ENCODE data around the gene SUPT20HL2. TPM values are rescaled to one million over a fixed set of nuclear protein-coding genes. Genes with fewer than 3 reads are reported as not detected.

The SUPT20HL2 gene
- polyA plus RNA-seq, 1 of the 3 experiments (the other 2 are of a cell fraction), result not detected

- no peak for TF ChIP-seq NRF1 (IDR thresholded peaks at IDR 0.05; ENCODE audit: low read depth, low read length)
- TF ChIP-seq SIN3A (IDR thresholded peaks at IDR 0.05; ENCODE audit: borderline replicate concordance, low read depth, low read length), result no peak
- Histone ChIP-seq H3K4me2 (no peak overlapping the region), H3K9me3 (no peaks in the 10 kb centered on the region), H3K27ac (ENCODE audit: low read depth in 2 of 2, low read length in 1 of 2) (no peak overlapping the region), H3K4me1 (ENCODE audit: control insufficient read depth in 1 of 2, insufficient read depth in 2 of 2, low read depth in 1 of 2, low read length in 1 of 2) (no peaks in the 10 kb centered on the region), H3K4me3 (ENCODE audit: low read depth in 2 of 2, low read length in 1 of 2) (no peak overlapping the region), H3K27me3 (ENCODE audit: insufficient read depth) (no peaks in the 10 kb centered on the region; the same call in 1 of the 2 replicates), H4K20me1 (ENCODE audit: insufficient read depth) (no peaks in the 10 kb centered on the region), H3K36me3 (replicated peaks in 1 of 2; ENCODE audit: control insufficient read depth in 1 of 2, insufficient read depth in 2 of 2, low read length in 1 of 2) (no peaks in the 10 kb centered on the region), H2AFZ (ENCODE audit: low read depth) (no peak overlapping the region), H3K9me2 (no peaks in the 10 kb centered on the region), H3F3A (replicated peaks; ENCODE audit: insufficient read depth) (no peaks in the 10 kb centered on the region), H3K79me2 (ENCODE audit: insufficient read depth) (no peaks in the 10 kb centered on the region), H3K9ac (no peak overlapping the region)
- no peak for DNase-seq
- ChIA-PET CTCF (interaction anchor here (2.5 kb wide), 1 partner anchor 14 kb away, joined by 18 read pairs; no protein-coding TSS in a partner anchor), POLR2A (no interaction called here)
These were observed 43.2 kb upstream of the SUPT20HL2 start for GRCh38 chrX:24357106-24357505.

GRCh38 chrX:24355095-24355494, 41.2 kb upstream of the SUPT20HL2 start:
- Histone ChIP-seq H3K79me2 (ENCODE audit: insufficient read depth) (no peaks in the 10 kb centered on the region), H3K4me2 (no peak overlapping the region), H3K4me3 (ENCODE audit: low read depth in 2 of 2, low read length in 1 of 2) (no peak overlapping the region), H3K9me3 (no peaks in the 10 kb centered on the region), H2AFZ (ENCODE audit: low read depth) (no peak overlapping the region), H3K9me2 (no peaks in the 10 kb centered on the region), H3K27ac (ENCODE audit: low read depth in 2 of 2, low read length in 1 of 2) (peak overlapping the region in 1 of 2 experiments; percentile 44; a peak in 2 of 4 replicates), H3K27me3 (ENCODE audit: insufficient read depth) (no peaks in the 10 kb centered on the region), H3K9ac (no peak overlapping the region), H3F3A (replicated peaks; ENCODE audit: insufficient read depth) (no peaks in the 10 kb centered on the region), H3K36me3 (replicated peaks in 1 of 2; ENCODE audit: control insufficient read depth in 1 of 2, insufficient read depth in 2 of 2, low read length in 1 of 2) (no peaks in the 10 kb centered on the region), H4K20me1 (ENCODE audit: insufficient read depth) (no peaks in the 10 kb centered on the region), H3K4me1 (ENCODE audit: control insufficient read depth in 1 of 2, insufficient read depth in 2 of 2, low read depth in 1 of 2, low read length in 1 of 2) (no peaks in the 10 kb centered on the region)
- ChIA-PET POLR2A (no interaction called here), CTCF (no interaction called here)
- TF ChIP-seq, protein P1, sequence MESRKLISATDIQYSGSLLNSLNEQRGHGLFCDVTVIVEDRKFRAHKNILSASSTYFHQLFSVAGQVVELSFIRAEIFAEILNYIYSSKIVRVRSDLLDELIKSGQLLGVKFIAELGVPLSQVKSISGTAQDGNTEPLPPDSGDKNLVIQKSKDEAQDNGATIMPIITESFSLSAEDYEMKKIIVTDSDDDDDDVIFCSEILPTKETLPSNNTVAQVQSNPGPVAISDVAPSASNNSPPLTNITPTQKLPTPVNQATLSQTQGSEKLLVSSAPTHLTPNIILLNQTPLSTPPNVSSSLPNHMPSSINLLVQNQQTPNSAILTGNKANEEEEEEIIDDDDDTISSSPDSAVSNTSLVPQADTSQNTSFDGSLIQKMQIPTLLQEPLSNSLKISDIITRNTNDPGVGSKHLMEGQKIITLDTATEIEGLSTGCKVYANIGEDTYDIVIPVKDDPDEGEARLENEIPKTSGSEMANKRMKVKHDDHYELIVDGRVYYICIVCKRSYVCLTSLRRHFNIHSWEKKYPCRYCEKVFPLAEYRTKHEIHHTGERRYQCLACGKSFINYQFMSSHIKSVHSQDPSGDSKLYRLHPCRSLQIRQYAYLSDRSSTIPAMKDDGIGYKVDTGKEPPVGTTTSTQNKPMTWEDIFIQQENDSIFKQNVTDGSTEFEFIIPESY (IDR thresholded peaks at IDR 0.05; ENCODE audit: borderline replicate concordance, low read depth), result no peak
- no peak for TF ChIP-seq FOSL2 (IDR thresholded peaks at IDR 0.05; ENCODE audit: borderline replicate concordance, low read depth)
- no peak for TF ChIP-seq SMC3 (IDR thresholded peaks at IDR 0.05; ENCODE audit: low read depth, low read length)
- 40% methylated on average over 8 of the region's 8 CpGs for WGBS (ENCODE audit: low lambda C conversion rate)
- no peak for DNase-seq

DNA sequence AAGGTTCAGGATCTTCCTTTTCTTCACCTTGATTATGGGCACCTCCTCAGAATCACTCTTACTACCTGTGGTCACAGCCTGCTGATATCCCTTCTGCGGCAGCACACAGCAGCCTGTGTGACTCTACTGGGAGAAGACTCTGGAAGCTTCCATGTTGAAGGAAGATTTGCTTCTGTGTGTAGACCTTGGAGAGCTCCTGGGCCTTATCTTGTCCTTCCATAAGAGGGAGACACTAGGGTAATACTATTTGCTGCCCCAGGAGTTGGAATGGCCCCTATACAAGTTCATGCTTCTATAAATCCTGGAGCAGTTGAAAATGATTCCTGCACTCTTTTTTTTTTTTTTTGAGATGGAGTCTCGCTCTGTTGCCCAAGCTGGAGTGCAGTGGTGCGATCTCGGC, 36.3 kb upstream of the SUPT20HL2 start:
- H3K9ac ChIP-seq, result no peak overlapping the region
- no peaks in the 10 kb centered on the region for H3K4me1 ChIP-seq (ENCODE audit: control insufficient read depth in 1 of 2, insufficient read depth in 2 of 2, low read depth in 1 of 2, low read length in 1 of 2)
- H3K36me3 ChIP-seq (replicated peaks in 1 of 2; ENCODE audit: control insufficient read depth in 1 of 2, insufficient read depth in 2 of 2, low read length in 1 of 2), result no peaks in the 10 kb centered on the region
- H3K27ac ChIP-seq (ENCODE audit: low read depth in 2 of 2, low read length in 1 of 2), result no peak overlapping the region
- no peaks in the 10 kb centered on the region; the same call in 1 of the 2 replicates for H3K27me3 ChIP-seq (ENCODE audit: insufficient read depth)
- no peaks in the 10 kb centered on the region for H3K9me3 ChIP-seq
- TF ChIP-seq REST (IDR thresholded peaks at IDR 0.05; ENCODE audit: low read depth, low read length), result peak; percentile 82
- TF ChIP-seq RFX5 (IDR thresholded peaks at IDR 0.05; ENCODE audit: low read length), result no peak
- no peaks in the 10 kb centered on the region for H4K20me1 ChIP-seq (ENCODE audit: insufficient read depth)
- ChIA-PET CTCF (interaction anchor here (0.7 kb wide), 1 partner anchor 21 kb away, joined by 4 read pairs; no protein-coding TSS in a partner anchor), POLR2A (no interaction called here)
- H3K9me2 ChIP-seq, result no peaks in the 10 kb centered on the region
- H2AFZ ChIP-seq (ENCODE audit: low read depth), result no peak overlapping the region
- H3F3A ChIP-seq (replicated peaks; ENCODE audit: insufficient read depth), result peaks cover 2% of the 10 kb centered on the region
- 48% methylated on average over 4 of the region's 4 CpGs for WGBS (ENCODE audit: low lambda C conversion rate)
- H3K4me2 ChIP-seq, result no peak overlapping the region
- H3K79me2 ChIP-seq (ENCODE audit: insufficient read depth), result no peaks in the 10 kb centered on the region
- no peak for DNase-seq
- no peak overlapping the region for H3K4me3 ChIP-seq (ENCODE audit: low read depth in 2 of 2, low read length in 1 of 2)

All from SK-N-SH (cell line).